ENCODE measurements around the gene RRP1.
A peak's percentile ranks its signal among the peaks of the same experiment; 100 is the strongest.

Gene RRP1

GRCh38 chr21:43789276-43790009, at the start of gene RRP1:
Gene RRP1 (plus strand): TSS chr21:43789577. CDS start chr21:43789630, 53 bp downstream.
- peak; percentile 93 for TF ChIP-seq CTCF (IDR thresholded peaks at IDR 0.05; ENCODE audit: insufficient read depth, low read depth, low read length, missing control alignments)
- DNase-seq (ENCODE audit: low read depth): peak; percentile 93
- H3K4me3 ChIP-seq (ENCODE audit: low read depth, low read length): peak within 1 kb of the TSS; percentile 91

DNA sequence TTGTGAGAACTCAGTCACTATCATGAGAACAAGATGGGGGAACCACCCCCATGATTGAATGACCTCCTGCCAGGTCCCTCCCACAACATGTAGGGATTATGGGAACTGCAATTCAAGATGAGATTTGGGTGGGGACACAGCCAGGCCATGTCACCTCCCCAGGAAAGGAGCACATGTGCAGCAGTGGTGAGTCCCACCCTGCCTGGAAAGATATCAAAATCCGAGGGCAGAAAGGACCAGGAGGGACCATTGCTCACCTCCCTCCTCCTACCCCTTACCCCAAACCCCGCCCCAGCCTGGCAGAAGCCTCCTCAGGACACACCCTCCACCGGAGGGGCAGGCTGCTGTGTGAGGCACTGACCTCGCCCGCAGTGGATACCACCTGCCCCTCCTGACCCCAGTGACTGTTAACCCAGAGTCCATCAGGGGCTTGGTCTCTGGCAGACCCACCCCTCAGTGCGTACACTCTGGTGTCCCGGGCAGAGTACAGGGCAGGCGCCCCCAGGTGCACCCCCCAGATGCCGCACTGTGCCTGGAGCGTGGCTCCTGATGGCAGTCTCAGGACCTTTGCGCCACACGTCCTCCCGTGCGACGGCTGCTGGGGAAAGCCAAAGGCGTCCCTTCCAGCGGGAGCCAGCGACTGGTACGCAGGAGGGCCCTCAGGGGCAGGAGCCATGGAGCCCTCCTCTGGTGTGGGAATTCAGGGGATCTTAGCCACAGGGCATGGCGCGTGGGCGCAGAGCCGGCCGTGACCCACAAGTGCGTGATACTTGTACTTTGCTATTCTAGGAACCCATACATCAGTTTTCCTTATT, 49.5 kb upstream of the RRP1 start:
- TF ChIP-seq CTCF (IDR thresholded peaks at IDR 0.05; ENCODE audit: insufficient read depth, low read depth, low read length, missing control alignments): no peak
- no peak for DNase-seq (ENCODE audit: low read depth)
- no peak overlapping the region for H3K4me3 ChIP-seq (ENCODE audit: low read depth, low read length)

- no peak for TF ChIP-seq CTCF (IDR thresholded peaks at IDR 0.05; ENCODE audit: insufficient read depth, low read depth, low read length, missing control alignments)
- no peak for DNase-seq (ENCODE audit: low read depth)
- no peak overlapping the region for H3K4me3 ChIP-seq (ENCODE audit: low read depth, low read length)
These were observed 48.8 kb upstream of the RRP1 start for GRCh38 chr21:43740497-43741156.

DNA sequence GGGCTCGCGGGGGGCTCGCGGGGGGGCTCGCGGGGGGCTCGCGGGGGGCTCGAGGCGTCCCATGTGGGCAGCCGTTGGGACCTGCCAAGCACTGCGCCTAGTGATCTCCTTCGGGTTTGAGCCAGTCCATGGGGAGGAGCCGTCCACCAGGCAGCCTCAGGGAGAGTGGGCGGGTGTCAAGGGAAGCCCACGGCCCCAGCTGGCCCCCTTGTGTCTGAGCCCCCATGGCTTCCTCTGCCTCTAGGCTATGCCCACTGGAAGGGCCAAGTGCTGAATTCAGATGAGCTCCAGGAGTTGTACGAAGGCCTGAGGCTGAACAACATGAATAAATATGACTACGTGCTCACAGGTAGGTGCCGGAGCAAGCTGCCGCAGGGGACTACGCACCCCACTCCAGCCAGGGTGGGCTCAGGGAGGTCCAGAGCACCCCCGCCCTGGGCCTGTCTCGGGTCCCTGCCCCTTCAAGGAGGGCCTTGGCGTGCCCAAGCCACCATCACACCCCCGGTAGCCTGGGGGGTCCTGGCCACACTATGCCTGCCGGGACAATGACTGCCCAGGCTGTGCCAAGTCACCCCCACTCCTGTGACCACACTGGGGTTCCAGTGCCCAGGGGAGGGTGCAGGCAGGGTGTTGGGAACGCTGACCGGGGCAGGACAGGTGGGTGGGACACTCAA, 47.8 kb upstream of the RRP1 start:
- DNase-seq (ENCODE audit: low read depth): no peak
- no peak for TF ChIP-seq CTCF (IDR thresholded peaks at IDR 0.05; ENCODE audit: insufficient read depth, low read depth, low read length, missing control alignments)
- no peak overlapping the region for H3K4me3 ChIP-seq (ENCODE audit: low read depth, low read length)

DNA sequence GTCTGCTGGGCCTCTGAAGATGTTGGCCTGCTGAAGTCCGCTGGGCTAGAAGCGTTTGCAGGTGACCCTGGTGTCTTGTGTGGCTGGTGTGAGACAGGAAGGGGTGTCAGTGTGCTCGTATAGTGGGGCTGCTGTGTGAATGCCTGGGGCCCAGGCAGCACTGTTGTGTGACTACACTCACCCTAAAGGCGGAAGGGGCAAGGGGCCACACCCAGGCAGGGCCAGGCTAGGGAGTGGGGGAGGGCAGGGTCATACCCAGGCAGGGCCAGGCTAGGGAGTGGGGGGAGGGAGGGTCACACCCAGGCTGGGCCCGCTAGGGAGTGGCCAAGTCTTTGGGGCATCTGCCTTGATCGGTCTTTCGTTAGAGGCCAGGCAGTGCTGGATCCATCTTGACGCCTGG, 45.4 kb upstream of the RRP1 start:
- DNase-seq (ENCODE audit: low read depth): no peak
- no peak overlapping the region for H3K4me3 ChIP-seq (ENCODE audit: low read depth, low read length)
- no peak for TF ChIP-seq CTCF (IDR thresholded peaks at IDR 0.05; ENCODE audit: insufficient read depth, low read depth, low read length, missing control alignments)

GRCh38 chr21:43744725-43745124, 44.7 kb upstream of the RRP1 start:
- no peak for TF ChIP-seq CTCF (IDR thresholded peaks at IDR 0.05; ENCODE audit: insufficient read depth, low read depth, low read length, missing control alignments)
- no peak overlapping the region for H3K4me3 ChIP-seq (ENCODE audit: low read depth, low read length)
- DNase-seq (ENCODE audit: low read depth): no peak

All from GM12865 (cell line).